Measurements from ENCODE around the gene MAGED1. TPM values are rescaled to one million over a fixed set of nuclear protein-coding genes. Genes with fewer than 3 reads are reported as not detected.

Gene MAGED1
- polyA plus RNA-seq, 1 donor (not counting 4 experiments of a cell fraction or from before 2014, with no cell fraction given), result 74.8 TPM

DNA sequence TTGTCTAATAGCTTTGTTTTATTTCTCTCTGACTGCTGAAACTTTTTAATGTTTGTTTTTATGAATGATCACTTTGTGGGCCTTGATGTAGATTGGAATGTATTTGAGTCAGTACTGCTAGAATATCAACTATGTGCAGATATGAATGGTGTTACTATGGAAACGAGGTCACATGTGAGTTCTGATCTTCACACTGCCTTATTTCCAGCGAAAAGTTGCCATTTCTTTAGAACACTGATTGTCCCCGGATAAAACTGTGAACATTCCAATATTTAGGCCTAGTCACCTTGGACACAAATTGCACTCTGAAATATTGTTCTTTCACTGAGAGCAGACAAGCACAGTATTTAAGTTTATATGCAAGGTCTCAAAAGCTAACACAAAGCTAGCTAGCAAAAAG, 27.2 kb upstream of the MAGED1 start:
- H3K36me3 ChIP-seq (ENCODE audit: control insufficient read depth in 2 of 2, extremely low read depth in 1 of 2, insufficient read depth in 2 of 2, low read length in 2 of 2), result no peaks in the 10 kb centered on the region
- no peak overlapping the region for H2AFZ ChIP-seq (ENCODE audit: control insufficient read depth, low read length)
- H3K9ac ChIP-seq (ENCODE audit: control insufficient read depth, extremely low read depth, insufficient read depth, low read length), result no peak overlapping the region
- no peak for DNase-seq (ENCODE audit: low read depth, low spot score)
- no peaks in the 10 kb centered on the region for H3K27me3 ChIP-seq (ENCODE audit: control insufficient read depth, extremely low read depth, insufficient read depth, low read length)
- H3K4me1 ChIP-seq (ENCODE audit: control insufficient read depth, extremely low read depth, insufficient read depth, low read length), result no peaks in the 10 kb centered on the region
- H3K4me3 ChIP-seq (ENCODE audit: control insufficient read depth in 2 of 3, extremely low read depth in 1 of 3, insufficient read depth in 2 of 3, low read depth in 1 of 3, low read length in 3 of 3), result no peak overlapping the region
- no peak overlapping the region for H3K4me2 ChIP-seq (ENCODE audit: control insufficient read depth, extremely low read depth, insufficient read depth, low read depth, low read length)
- dilution Hi-C loops (cut with MboI; ENCODE audit: extremely low pct_ligation_motif_present, low sequenced_read_pairs), result no loop called here
- no peak for TF ChIP-seq EZH2 (IDR thresholded peaks at IDR 0.05; ENCODE audit: low read length)
- TF ChIP-seq, protein P1, sequence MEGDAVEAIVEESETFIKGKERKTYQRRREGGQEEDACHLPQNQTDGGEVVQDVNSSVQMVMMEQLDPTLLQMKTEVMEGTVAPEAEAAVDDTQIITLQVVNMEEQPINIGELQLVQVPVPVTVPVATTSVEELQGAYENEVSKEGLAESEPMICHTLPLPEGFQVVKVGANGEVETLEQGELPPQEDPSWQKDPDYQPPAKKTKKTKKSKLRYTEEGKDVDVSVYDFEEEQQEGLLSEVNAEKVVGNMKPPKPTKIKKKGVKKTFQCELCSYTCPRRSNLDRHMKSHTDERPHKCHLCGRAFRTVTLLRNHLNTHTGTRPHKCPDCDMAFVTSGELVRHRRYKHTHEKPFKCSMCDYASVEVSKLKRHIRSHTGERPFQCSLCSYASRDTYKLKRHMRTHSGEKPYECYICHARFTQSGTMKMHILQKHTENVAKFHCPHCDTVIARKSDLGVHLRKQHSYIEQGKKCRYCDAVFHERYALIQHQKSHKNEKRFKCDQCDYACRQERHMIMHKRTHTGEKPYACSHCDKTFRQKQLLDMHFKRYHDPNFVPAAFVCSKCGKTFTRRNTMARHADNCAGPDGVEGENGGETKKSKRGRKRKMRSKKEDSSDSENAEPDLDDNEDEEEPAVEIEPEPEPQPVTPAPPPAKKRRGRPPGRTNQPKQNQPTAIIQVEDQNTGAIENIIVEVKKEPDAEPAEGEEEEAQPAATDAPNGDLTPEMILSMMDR (optimal IDR thresholded peaks at IDR 0.05 in 1 of 3, IDR thresholded peaks at IDR 0.05 in 1 of 3, conservative IDR thresholded peaks at IDR 0.05 in 1 of 3; ENCODE audit: extremely low read depth in 1 of 3, insufficient read depth in 2 of 3, low read length in 3 of 3), result no peak
- FAIRE-seq, result no peak
- peaks cover 3% of the 10 kb centered on the region for H3K79me2 ChIP-seq (ENCODE audit: control insufficient read depth, insufficient read depth, low read length)
- no peak overlapping the region for H3K27ac ChIP-seq (ENCODE audit: control insufficient read depth, insufficient read depth, low read length)
- H3K9me1 ChIP-seq (ENCODE audit: control insufficient read depth, extremely low read depth, insufficient read depth, low read length), result no peaks in the 10 kb centered on the region
- H3K9me3 ChIP-seq (ENCODE audit: control insufficient read depth, low read depth, low read length), result no peaks in the 10 kb centered on the region
- H4K20me1 ChIP-seq (ENCODE audit: control insufficient read depth, extremely low read depth, insufficient read depth, low read length), result no peaks in the 10 kb centered on the region

DNA sequence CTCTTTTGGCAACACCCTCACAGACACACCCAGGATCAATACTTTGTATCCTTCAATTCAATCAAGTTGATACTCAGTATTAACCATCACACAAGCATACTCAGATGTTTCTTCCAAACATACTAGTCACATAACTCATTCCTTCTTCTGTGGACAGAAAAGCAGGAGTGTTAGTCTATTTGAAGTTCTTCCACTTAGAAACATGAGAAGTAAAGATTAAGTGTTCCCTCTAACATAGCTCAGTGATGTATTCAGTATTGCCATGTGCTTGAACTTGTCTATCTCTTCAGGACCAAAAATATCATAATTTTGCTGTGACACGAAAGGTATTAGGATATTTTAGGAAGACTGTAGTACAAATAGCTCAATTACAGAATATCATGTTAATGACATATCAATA, 25.8 kb upstream of the MAGED1 start:
- Histone ChIP-seq H3K4me1 (ENCODE audit: control insufficient read depth, extremely low read depth, insufficient read depth, low read length) (no peaks in the 10 kb centered on the region), H3K27me3 (ENCODE audit: control insufficient read depth, extremely low read depth, insufficient read depth, low read length) (no peaks in the 10 kb centered on the region), H3K9me3 (ENCODE audit: control insufficient read depth, low read depth, low read length) (no peaks in the 10 kb centered on the region), H3K9ac (ENCODE audit: control insufficient read depth, extremely low read depth, insufficient read depth, low read length) (no peak overlapping the region), H3K4me2 (ENCODE audit: control insufficient read depth, extremely low read depth, insufficient read depth, low read depth, low read length) (no peak overlapping the region), H2AFZ (ENCODE audit: control insufficient read depth, low read length) (no peak overlapping the region), H3K36me3 (ENCODE audit: control insufficient read depth in 2 of 2, extremely low read depth in 1 of 2, insufficient read depth in 2 of 2, low read length in 2 of 2) (no peaks in the 10 kb centered on the region), H3K9me1 (ENCODE audit: control insufficient read depth, extremely low read depth, insufficient read depth, low read length) (no peaks in the 10 kb centered on the region), H4K20me1 (ENCODE audit: control insufficient read depth, extremely low read depth, insufficient read depth, low read length) (no peaks in the 10 kb centered on the region), H3K79me2 (ENCODE audit: control insufficient read depth, insufficient read depth, low read length) (peaks cover 3% of the 10 kb centered on the region), H3K27ac (ENCODE audit: control insufficient read depth, insufficient read depth, low read length) (no peak overlapping the region), H3K4me3 (ENCODE audit: control insufficient read depth in 2 of 3, extremely low read depth in 1 of 3, insufficient read depth in 2 of 3, low read depth in 1 of 3, low read length in 3 of 3) (no peak overlapping the region)
- DNase-seq (ENCODE audit: low read depth, low spot score) (no peak), FAIRE-seq (no peak)
- dilution Hi-C loops (cut with MboI; ENCODE audit: extremely low pct_ligation_motif_present, low sequenced_read_pairs), result no loop called here
- TF ChIP-seq, protein P1 (optimal IDR thresholded peaks at IDR 0.05 in 1 of 3, IDR thresholded peaks at IDR 0.05 in 1 of 3, conservative IDR thresholded peaks at IDR 0.05 in 1 of 3; ENCODE audit: extremely low read depth in 1 of 3, insufficient read depth in 2 of 3, low read length in 3 of 3), result no peak
- TF ChIP-seq EZH2 (IDR thresholded peaks at IDR 0.05; ENCODE audit: low read length), result no peak
